ENCODE results near the gene KRT6B. TPM values are rescaled to one million over a fixed set of nuclear protein-coding genes. Genes with fewer than 3 reads are reported as not detected.

Gene KRT6B
- total RNA-seq, 1 donor: not detected

- TF ChIP-seq CTCF (IDR thresholded peaks at IDR 0.05; ENCODE audit: insufficient read depth, low read length): no peak
- no peak for DNase-seq (ENCODE audit: low read depth)
- no peak overlapping the region for H3K4me3 ChIP-seq (ENCODE audit: low read depth, low read length)
Measured at GRCh38 chr12:52403561-52403960, 48.4 kb downstream of the KRT6B start.

- TF ChIP-seq CTCF (IDR thresholded peaks at IDR 0.05; ENCODE audit: insufficient read depth, low read length): no peak
- no peak for DNase-seq (ENCODE audit: low read depth)
- H3K4me3 ChIP-seq (ENCODE audit: low read depth, low read length): no peak overlapping the region
Measured at GRCh38 chr12:52402873-52403540, 48.9 kb downstream of the KRT6B start.

- no peak for TF ChIP-seq CTCF (IDR thresholded peaks at IDR 0.05; ENCODE audit: insufficient read depth, low read length)
- DNase-seq (ENCODE audit: low read depth): no peak
- no peak overlapping the region for H3K4me3 ChIP-seq (ENCODE audit: low read depth, low read length)
Measured at GRCh38 chr12:52402377-52402776, 49.6 kb downstream of the KRT6B start.

GRCh38 chr12:52401926-52402325 is 50.0 kb downstream of the KRT6B start:
- no peak for DNase-seq (ENCODE audit: low read depth)
- TF ChIP-seq CTCF (IDR thresholded peaks at IDR 0.05; ENCODE audit: insufficient read depth, low read length): no peak
- H3K4me3 ChIP-seq (ENCODE audit: low read depth, low read length): no peak overlapping the region

GRCh38 chr12:52401526-52401925 is 50.4 kb downstream of the KRT6B start:
- DNase-seq (ENCODE audit: low read depth): no peak
- H3K4me3 ChIP-seq (ENCODE audit: low read depth, low read length): no peak overlapping the region
- TF ChIP-seq CTCF (IDR thresholded peaks at IDR 0.05; ENCODE audit: insufficient read depth, low read length): no peak

- no peak for TF ChIP-seq CTCF (IDR thresholded peaks at IDR 0.05; ENCODE audit: insufficient read depth, low read length)
- H3K4me3 ChIP-seq (ENCODE audit: low read depth, low read length): no peak overlapping the region
- no peak for DNase-seq (ENCODE audit: low read depth)
Measured at GRCh38 chr12:52400906-52401305, 51.0 kb downstream of the KRT6B start.

- no peak for TF ChIP-seq CTCF (IDR thresholded peaks at IDR 0.05; ENCODE audit: insufficient read depth, low read length)
- DNase-seq (ENCODE audit: low read depth): no peak
- no peak overlapping the region for H3K4me3 ChIP-seq (ENCODE audit: low read depth, low read length)
Measured at GRCh38 chr12:52399756-52400155, 52.2 kb downstream of the KRT6B start.
